Heart right ventricle (tissue), 16 donors: ENCODE results near the gene NT5DC3. TPM values are rescaled to one million over a fixed set of nuclear protein-coding genes. Genes with fewer than 3 reads are reported as not detected.
"Not testable (repeated sequence)": the region's sequence is repeated elsewhere in the genome, so short reads cannot be mapped to it uniquely, and the experiment has no call there.

ENCODE experiments used
- ATAC-seq, 8 donors: fragments of 200-7000 bp; cut with Tn5 transposase; one replicate each; pipeline ENCODE4 v1.9.1; 2020; ENCODE audit warnings: mild to moderate bottlenecking in 8 of 8, moderate library complexity in 8 of 8, moderate number of reproducible peaks in 1 of 8
- DNase-seq, 2 donors: peaks; one replicate each; pipeline ENCODE4 v3.0.0-alpha.2; 2020
- H3K27ac ChIP-seq, 10 donors: fragments of 200-600 bp; sonication (generic) in 2 of 10; one replicate each; pipeline versions ENCODE4 v1.5.0 to v1.8.0; 2020 to 2022; ENCODE audit warnings: mild to moderate bottlenecking in 3 of 10
- H3K27me3 ChIP-seq, 7 donors: fragments of 200-600 bp; one replicate each; pipeline ENCODE4 v1.8.0; 2021 to 2022; ENCODE audit warnings: mild to moderate bottlenecking in 2 of 7
- H3K36me3 ChIP-seq, 9 donors: fragments of 200-600 bp; sonication (generic) in 1 of 9; one replicate each; pipeline versions ENCODE4 v1.5.0 to v1.8.0; 2020 to 2022; ENCODE audit warnings: mild to moderate bottlenecking in 2 of 9
- H3K4me1 ChIP-seq, 9 donors: fragments of 200-600 bp; sonication (generic) in 1 of 9; one replicate each; pipeline versions ENCODE4 v1.5.0 to v1.8.0; 2020 to 2022; ENCODE audit warnings: mild to moderate bottlenecking in 4 of 9
- H3K4me3 ChIP-seq, 10 donors: fragments of 200-600 bp; sonication (generic) in 2 of 10; one replicate each; pipeline versions ENCODE4 v1.5.0 to v1.8.0; 2020 to 2022; ENCODE audit warnings: mild to moderate bottlenecking in 7 of 10, moderate library complexity in 2 of 10
- H3K9me3 ChIP-seq, 11 donors: fragments of 200-600 bp in 10 of 11; sonication (generic) in 2 of 11; one replicate each; pipeline versions ENCODE4 v1.5.0 to v1.8.0; 2013 to 2022; ENCODE audit warnings: mild to moderate bottlenecking in 2 of 11, control low read depth in 1 of 11, moderate library complexity in 1 of 11
- CTCF ChIP-seq, 9 donors: fragments of 200-600 bp; sonication (generic) in 2 of 9; IDR thresholded peaks; one replicate each; pipeline versions ENCODE4 v1.5.0 to v1.8.0; 2021 to 2022; ENCODE audit warnings: antibody characterized with exemption in 9 of 9, mild to moderate bottlenecking in 5 of 9, moderate library complexity in 1 of 9
- WGBS, 2 donors: extraction: QIAGEN DNeasy Blood & Tissue Kit; methylation state at CpG; one replicate each; pipeline ENCODE4 v1.1.7; 2013; ENCODE audit warnings: inconsistent platforms in 1 of 2; 5-methylcytosine and 5-hydroxymethylcytosine counted together
- intact Hi-C, 10 donors: fragments of 100-400 bp; cut with DNase I; formaldehyde crosslinking; loops; one replicate each; pipeline versions ENCODE4 v1.11.1 to v1.14.2; 2022
- polyA plus RNA-seq, 2 donors: library from polyadenylated mRNA; stranded (reverse); fragments of 200-250 nt; gene quantifications; one replicate each; pipeline ENCODE4 v1.2.3, GENCODE V29; 2013
- total RNA-seq, 10 donors: library from RNA; stranded (reverse); fragmentation: NEBNext Ultra II Directional in 3 of 10; extraction: Animal tissue kit (Norgen Biotek cat#: 25700) in 3 of 10; gene quantifications; one replicate each; pipeline versions ENCODE4 v1.2.1 to v1.2.4, GENCODE V29; 2021 to 2023
- donor health status: Arrhythmogenic right ventricular cardiomyopathy.
- donor health status: ischemic (EF 13 %, LVEDD 7.1; RV severe dilation, severe dysfunction).
- donor health status: healthy with polysubstance abuse.
- donor health status: DM: no; HTN: yes; CAD: no.
- donor health status: DM: no; HTN: no; CAD: no.
- donor health status: ischemic (EF 25% LVEDD 6.9; RV normal size, moderate dysfunction).
- donor health status: ischemic (EF 25% LVEDD 5.7; RV mildly dilated, moderate dysfunction).
- donor health status: healthy.
- donor health status: DM: yes; HTN: yes; CAD: no.
- donor health status: Ischemic cardiomyopathy.
- donor health status: ischemic (EF 35%, LVEDD 5.7; RV mildly dilated, moderate dysfunction).
- donor health status: nonischemic (EF 11% LVEDD 7.7; RV severe dilation, severe dysfunction).
- donor health status: DM: yes; HTN: yes; CAD: no.
- donor health status: PGD.
- donor health status: ischemic (EF 29% LVEDD 5.4; RV normal size, mild dysfunction).
- donor health status: nonischemic (EF 23%, LVEDD 6.1; RV moderate dilation, normal function).

The NT5DC3 gene
- total and polyA plus RNA-seq, 12 donors: 1.0 to 4.9 (median 3.4) TPM

GRCh38 chr12:103812789-103813188 lies 28.2 kb downstream of the NT5DC3 start:
- intact Hi-C loops: no loop called here
- WGBS, 2 donors: 98 to 100% methylated on average over 1 of the region's 1 CpG
- Histone ChIP-seq H3K9me3 (no peaks in the 10 kb centered on the region), H3K36me3 (no peaks in the 10 kb centered on the region), H3K4me1 (peaks cover 0 to 10% (median 0%) of the 10 kb centered on the region in 9 donors), H3K4me3 (no peak overlapping the region), H3K27ac (no peak overlapping the region), H3K27me3 (no peaks in the 10 kb centered on the region)
- ATAC-seq (no peak), DNase-seq (no peak)
- TF ChIP-seq CTCF (IDR thresholded peaks at IDR 0.05): no peak

- Histone ChIP-seq H3K4me3 (no peak overlapping the region), H3K27ac (no peak overlapping the region), H3K9me3 (no peaks in the 10 kb centered on the region), H3K4me1 (peaks cover 0 to 20% (median 0%) of the 10 kb centered on the region in 9 donors), H3K27me3 (no peaks in the 10 kb centered on the region), H3K36me3 (no peaks in the 10 kb centered on the region)
- DNase-seq (no peak), ATAC-seq (no peak)
- 80 to 86% methylated on average over 6 of the region's 6 CpGs for WGBS, 2 donors
- intact Hi-C loops: no loop called here
- no peak for TF ChIP-seq CTCF (IDR thresholded peaks at IDR 0.05)
These were observed 29.2 kb downstream of the NT5DC3 start for GRCh38 chr12:103811791-103812190.

- 68 to 80% methylated on average over 5 of the region's 5 CpGs for WGBS, 2 donors
- TF ChIP-seq CTCF (IDR thresholded peaks at IDR 0.05): no peak
- no peak overlapping the region for H3K4me3 ChIP-seq
- no peaks in the 10 kb centered on the region for H3K9me3 ChIP-seq
- no peaks in the 10 kb centered on the region for H3K27me3 ChIP-seq
- ATAC-seq (no peak), DNase-seq (no peak)
- peaks cover 0 to 37% (median 0%) of the 10 kb centered on the region in 9 donors for H3K4me1 ChIP-seq
- no peaks in the 10 kb centered on the region for H3K36me3 ChIP-seq
- no peak overlapping the region for H3K27ac ChIP-seq
- intact Hi-C loops: no loop called here
These were observed 30.9 kb downstream of the NT5DC3 start for GRCh38 chr12:103810111-103810510.

GRCh38 chr12:103809639-103810038 lies 31.4 kb downstream of the NT5DC3 start:
- H3K4me3 ChIP-seq, H3K27ac ChIP-seq, intact Hi-C loops, H3K27me3 ChIP-seq, H3K9me3 ChIP-seq, H3K36me3 ChIP-seq, ATAC-seq, DNase-seq: not testable (repeated sequence)
- peaks cover 0 to 42% (median 0%) of the 10 kb centered on the region in 9 donors for H3K4me1 ChIP-seq
- WGBS, 2 donors: 64 to 78% methylated on average over 7 of the region's 7 CpGs

GRCh38 chr12:103809154-103809553 lies 31.9 kb downstream of the NT5DC3 start:
- intact Hi-C loops: no loop called here
- Histone ChIP-seq H3K36me3 (no peaks in the 10 kb centered on the region), H3K27me3 (no peaks in the 10 kb centered on the region), H3K4me1 (peaks cover 0 to 42% (median 0%) of the 10 kb centered on the region in 9 donors), H3K9me3 (no peaks in the 10 kb centered on the region), H3K4me3 (no peak overlapping the region), H3K27ac (no peak overlapping the region)
- ATAC-seq (no peak), DNase-seq (no peak)
- WGBS, 2 donors: 63 to 74% methylated on average over 4 of the region's 4 CpGs
- TF ChIP-seq CTCF (IDR thresholded peaks at IDR 0.05): no peak
